ENCODE measurements around the gene C6orf89. TPM values are rescaled to one million over a fixed set of nuclear protein-coding genes. Genes with fewer than 3 reads are reported as not detected.

Gene C6orf89
- total RNA-seq, 4 donors from 2014 or later, result 18.6 to 34.9 (median 23.1) TPM

DNA sequence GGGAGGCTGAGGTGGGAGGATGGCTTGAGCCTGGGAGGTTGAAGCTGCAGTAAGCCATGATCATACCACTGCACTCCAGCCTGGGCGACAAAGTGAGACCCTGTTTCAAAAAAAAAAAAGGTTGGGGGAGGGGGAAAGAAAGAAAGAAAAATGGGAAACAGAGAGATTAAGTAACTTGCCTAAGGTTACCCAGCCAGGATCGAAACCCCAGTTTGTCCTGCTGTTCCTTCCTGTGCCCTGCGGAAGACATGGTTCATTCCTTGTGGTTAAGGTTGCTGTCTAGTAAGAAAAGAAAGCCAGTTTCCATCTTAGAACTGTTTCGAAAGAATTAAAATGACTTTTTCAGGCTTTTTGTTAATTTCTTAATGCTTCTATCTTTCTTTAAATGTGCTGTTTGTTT is 29.8 kb downstream of the C6orf89 start:
- TF ChIP-seq, protein P1, sequence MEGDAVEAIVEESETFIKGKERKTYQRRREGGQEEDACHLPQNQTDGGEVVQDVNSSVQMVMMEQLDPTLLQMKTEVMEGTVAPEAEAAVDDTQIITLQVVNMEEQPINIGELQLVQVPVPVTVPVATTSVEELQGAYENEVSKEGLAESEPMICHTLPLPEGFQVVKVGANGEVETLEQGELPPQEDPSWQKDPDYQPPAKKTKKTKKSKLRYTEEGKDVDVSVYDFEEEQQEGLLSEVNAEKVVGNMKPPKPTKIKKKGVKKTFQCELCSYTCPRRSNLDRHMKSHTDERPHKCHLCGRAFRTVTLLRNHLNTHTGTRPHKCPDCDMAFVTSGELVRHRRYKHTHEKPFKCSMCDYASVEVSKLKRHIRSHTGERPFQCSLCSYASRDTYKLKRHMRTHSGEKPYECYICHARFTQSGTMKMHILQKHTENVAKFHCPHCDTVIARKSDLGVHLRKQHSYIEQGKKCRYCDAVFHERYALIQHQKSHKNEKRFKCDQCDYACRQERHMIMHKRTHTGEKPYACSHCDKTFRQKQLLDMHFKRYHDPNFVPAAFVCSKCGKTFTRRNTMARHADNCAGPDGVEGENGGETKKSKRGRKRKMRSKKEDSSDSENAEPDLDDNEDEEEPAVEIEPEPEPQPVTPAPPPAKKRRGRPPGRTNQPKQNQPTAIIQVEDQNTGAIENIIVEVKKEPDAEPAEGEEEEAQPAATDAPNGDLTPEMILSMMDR (IDR thresholded peaks at IDR 0.05), result no peak
- TF ChIP-seq POLR2A (IDR thresholded peaks at IDR 0.05), result no peak
- Histone ChIP-seq H3K4me1 (peaks cover 0 to 61% (median 21%) of the 10 kb centered on the region in 3 donors), H3K27ac (no peak overlapping the region), H3K9me3 (no peaks in the 10 kb centered on the region), H3K36me3 (peaks cover 0 to 96% (median 13%) of the 10 kb centered on the region in 3 donors), H3K4me3 (no peak overlapping the region), H3K27me3 (no peaks in the 10 kb centered on the region)
- intact Hi-C loops (cut with DNase I), result loop anchor here (10.0 kb wide), 1 partner anchor 99 kb away; no protein-coding TSS in a partner anchor
- no peak for DNase-seq
- WGBS, 2 donors, result 83 to 98% methylated on average over 4 of the region's 4 CpGs

DNA sequence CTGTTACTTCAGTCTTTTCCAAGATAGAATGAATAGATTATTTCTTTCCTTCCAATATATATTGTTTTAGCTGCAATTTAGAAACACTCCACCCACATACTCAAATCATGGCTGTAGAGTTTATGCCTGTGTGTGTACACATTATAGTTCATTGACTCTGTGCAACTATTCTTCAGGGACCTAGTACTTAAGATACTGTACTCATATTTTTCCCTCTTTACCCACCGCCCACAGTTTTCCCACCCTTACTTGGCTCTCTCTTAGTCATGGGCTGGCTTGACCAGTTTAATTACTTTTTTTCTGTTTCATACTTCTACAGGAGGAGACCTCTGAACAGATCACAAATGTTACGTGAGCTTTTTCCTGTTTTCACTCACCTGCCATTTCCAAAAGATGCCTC is 30.4 kb downstream of the C6orf89 start:
- Histone ChIP-seq H3K9me3 (no peaks in the 10 kb centered on the region), H3K4me3 (no peak overlapping the region), H3K27ac (peak overlapping the region in 1 of 4 donors; percentile 48), H3K4me1 (peaks cover 0 to 61% (median 21%) of the 10 kb centered on the region in 3 donors), H3K27me3 (no peaks in the 10 kb centered on the region), H3K36me3 (peaks cover 0 to 97% (median 13%) of the 10 kb centered on the region in 3 donors)
- no peak for DNase-seq
- whole genome bisulfite sequencing, 2 donors, result 51 to 66% methylated on average over 2 of the region's 2 CpGs
- intact Hi-C loops (cut with DNase I), result loop anchor here (10.0 kb wide), 1 partner anchor 99 kb away; no protein-coding TSS in a partner anchor
- TF ChIP-seq, protein P1 (IDR thresholded peaks at IDR 0.05), result no peak
- no peak for TF ChIP-seq POLR2A (IDR thresholded peaks at IDR 0.05)

DNA sequence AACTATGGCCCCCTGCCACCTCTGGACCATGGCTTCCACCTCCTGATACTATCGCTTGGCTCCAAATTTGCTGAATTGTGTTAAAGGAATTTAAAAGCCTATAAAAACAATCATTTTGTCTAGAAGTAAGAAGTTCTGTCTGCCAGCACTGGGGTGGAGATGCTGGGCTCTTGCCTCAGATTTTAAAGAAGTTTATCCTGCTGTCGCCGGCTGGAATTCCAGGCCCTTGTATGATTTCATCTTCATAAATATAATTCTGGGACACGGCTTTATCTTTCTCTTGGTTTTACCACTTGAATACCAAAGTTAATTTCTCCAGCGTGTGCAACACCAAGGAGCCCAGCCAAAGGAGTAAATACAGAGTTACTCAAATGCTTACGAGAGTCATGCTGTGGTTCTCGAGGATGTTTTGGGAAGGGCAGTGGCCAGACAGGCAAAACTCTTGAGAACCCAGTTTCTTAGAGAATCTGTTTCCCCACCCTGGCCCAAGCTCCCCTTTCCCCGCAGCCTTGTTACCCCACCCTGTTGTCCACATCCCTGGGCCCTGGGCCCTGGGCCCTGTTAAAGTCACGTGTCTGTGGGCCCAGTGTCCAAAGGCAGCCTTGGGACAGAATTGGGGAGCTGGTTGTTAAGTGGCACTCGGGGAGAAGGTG is 31.9 kb downstream of the C6orf89 start:
- peaks cover 0 to 97% (median 13%) of the 10 kb centered on the region in 3 donors for H3K36me3 ChIP-seq
- H3K4me1 ChIP-seq, result peaks cover 0 to 47% (median 21%) of the 10 kb centered on the region in 3 donors
- intact Hi-C loops (cut with DNase I), result loop anchor here (10.0 kb wide), 1 partner anchor 97 kb away; no protein-coding TSS in a partner anchor

DNA sequence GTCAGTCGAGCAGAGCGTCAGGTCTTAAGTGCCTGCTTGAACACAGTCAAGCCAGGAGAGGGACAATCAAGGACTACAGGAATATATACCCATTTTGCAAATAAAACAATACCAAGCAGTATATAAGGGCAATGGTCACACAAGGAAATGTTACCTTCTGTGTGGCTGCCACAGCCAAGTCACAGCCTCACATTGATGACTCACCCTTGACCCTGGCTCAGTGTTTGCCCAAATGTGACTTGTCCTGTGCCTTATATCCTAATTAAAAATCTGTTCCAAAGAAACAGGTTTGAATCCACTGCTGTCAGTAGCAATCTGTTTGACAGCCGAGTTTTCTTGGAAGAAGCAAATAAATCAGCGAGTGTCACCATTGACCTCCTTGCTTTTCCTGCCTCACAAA is 34.3 kb downstream of the C6orf89 start:
- 94 to 100% methylated on average over 4 of the region's 4 CpGs for WGBS, 2 donors
- Histone ChIP-seq H3K36me3 (peaks cover 0 to 100% (median 12%) of the 10 kb centered on the region in 3 donors), H3K4me3 (no peak overlapping the region), H3K4me1 (peaks cover 0 to 25% (median under 1%) of the 10 kb centered on the region in 3 donors), H3K9me3 (no peaks in the 10 kb centered on the region), H3K27me3 (no peaks in the 10 kb centered on the region), H3K27ac (peak overlapping the region in 3 of 4 donors; percentile 20 to 50 (median 35))
- TF ChIP-seq, protein P1 (IDR thresholded peaks at IDR 0.05), result no peak
- TF ChIP-seq POLR2A (IDR thresholded peaks at IDR 0.05), result no peak
- no peak for DNase-seq
- intact Hi-C loops (cut with DNase I), result no loop called here

More for the DNA sequence above, 31.9 kb downstream of the C6orf89 start:
- TF ChIP-seq POLR2A (IDR thresholded peaks at IDR 0.05), result no peak
- TF ChIP-seq, protein P1 (IDR thresholded peaks at IDR 0.05), result no peak
- WGBS, 2 donors, result 84 to 90% methylated on average over 7 to 9 of the region's 10 CpGs
- H3K9me3 ChIP-seq, result no peaks in the 10 kb centered on the region
- H3K27me3 ChIP-seq, result no peaks in the 10 kb centered on the region
- no peak overlapping the region for H3K4me3 ChIP-seq
- no peak for DNase-seq
- H3K27ac ChIP-seq, result peak overlapping the region; percentile 42 to 85 (median 68)

DNA sequence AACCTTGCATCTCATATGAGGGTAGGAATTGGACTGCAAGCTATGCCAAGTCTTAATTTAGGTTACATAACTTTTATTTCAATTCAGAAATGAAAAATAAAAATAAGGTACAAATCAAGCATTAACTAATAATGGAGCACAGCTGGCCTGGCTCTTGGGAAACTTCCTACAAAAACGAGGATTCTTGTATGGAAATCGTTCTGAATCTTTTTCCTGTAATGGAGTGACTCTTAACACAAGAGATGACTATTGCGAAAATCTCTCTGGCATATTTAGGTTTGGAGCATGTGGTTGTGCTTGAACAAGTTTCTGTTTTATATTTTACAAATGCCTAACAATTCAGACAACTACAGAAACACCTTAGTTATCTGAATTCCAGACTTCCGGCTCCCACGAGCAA is 34.8 kb downstream of the C6orf89 start:
- H3K27ac ChIP-seq, result peak overlapping the region in 2 of 4 donors; percentile 42 to 50
- no peak for TF ChIP-seq POLR2A (IDR thresholded peaks at IDR 0.05)
- TF ChIP-seq, protein P1 (IDR thresholded peaks at IDR 0.05), result no peak
- H3K4me3 ChIP-seq, result no peak overlapping the region
- intact Hi-C loops (cut with DNase I), result no loop called here
- no peaks in the 10 kb centered on the region for H3K27me3 ChIP-seq
- no peaks in the 10 kb centered on the region for H3K9me3 ChIP-seq
- 79 to 85% methylated on average over 5 of the region's 5 CpGs for WGBS, 2 donors
- no peak for DNase-seq
- peaks cover 0 to 24% (median 0%) of the 10 kb centered on the region in 3 donors for H3K4me1 ChIP-seq
- H3K36me3 ChIP-seq, result peaks cover 0 to 100% (median 12%) of the 10 kb centered on the region in 3 donors

Measured in esophagus squamous epithelium (tissue), 5 donors.